ENCODE results near the gene GLO1. TPM values are rescaled to one million over a fixed set of nuclear protein-coding genes. Genes with fewer than 3 reads are reported as not detected.

GLO1 gene
- total and polyA plus RNA-seq, 2 donors from 2014 or later: 67.3 to 126 TPM

DNA sequence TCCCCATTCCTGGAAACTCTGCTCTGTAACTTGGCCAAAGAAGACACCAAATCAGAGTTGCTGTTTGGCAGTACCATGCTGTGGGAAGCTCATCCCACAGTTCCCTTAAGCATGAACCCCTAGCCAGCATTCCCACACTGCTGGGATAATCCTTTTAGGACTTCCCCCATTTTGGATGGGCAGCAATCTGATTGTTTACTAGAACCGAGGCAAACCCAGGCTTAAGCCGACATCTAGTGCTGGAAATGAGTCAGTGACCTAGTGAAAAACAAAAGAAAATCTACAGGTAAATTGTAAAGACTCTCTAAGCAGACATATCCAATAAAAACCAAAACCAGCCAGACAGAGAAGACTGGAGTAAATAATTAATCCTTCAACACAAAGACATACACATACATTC, 17.4 kb upstream of the GLO1 start:
- Histone ChIP-seq H3K4me1 (ENCODE audit: control insufficient read depth in 2 of 3, insufficient read depth in 2 of 3, low read depth in 1 of 3, low read length in 3 of 3) (no peaks in the 10 kb centered on the region), H3K36me3 (ENCODE audit: control insufficient read depth in 2 of 3, insufficient read depth in 3 of 3, low read length in 3 of 3) (no peaks in the 10 kb centered on the region), H3K4me3 (ENCODE audit: low read length in 3 of 3) (no peak overlapping the region), H3K27me3 (ENCODE audit: control insufficient read depth, insufficient read depth, low read length) (peaks cover 5% of the 10 kb centered on the region), H3K9ac (ENCODE audit: low read length in 3 of 3) (no peak overlapping the region), H3K9me3 (ENCODE audit: control insufficient read depth in 2 of 3, insufficient read depth in 1 of 3, low read length in 3 of 3) (no peaks in the 10 kb centered on the region), H3K27ac (ENCODE audit: low read depth in 2 of 2, low read length in 2 of 2) (no peak overlapping the region)
- intact Hi-C loops (cut with DNase I): no loop called here
- TF ChIP-seq, protein P1, sequence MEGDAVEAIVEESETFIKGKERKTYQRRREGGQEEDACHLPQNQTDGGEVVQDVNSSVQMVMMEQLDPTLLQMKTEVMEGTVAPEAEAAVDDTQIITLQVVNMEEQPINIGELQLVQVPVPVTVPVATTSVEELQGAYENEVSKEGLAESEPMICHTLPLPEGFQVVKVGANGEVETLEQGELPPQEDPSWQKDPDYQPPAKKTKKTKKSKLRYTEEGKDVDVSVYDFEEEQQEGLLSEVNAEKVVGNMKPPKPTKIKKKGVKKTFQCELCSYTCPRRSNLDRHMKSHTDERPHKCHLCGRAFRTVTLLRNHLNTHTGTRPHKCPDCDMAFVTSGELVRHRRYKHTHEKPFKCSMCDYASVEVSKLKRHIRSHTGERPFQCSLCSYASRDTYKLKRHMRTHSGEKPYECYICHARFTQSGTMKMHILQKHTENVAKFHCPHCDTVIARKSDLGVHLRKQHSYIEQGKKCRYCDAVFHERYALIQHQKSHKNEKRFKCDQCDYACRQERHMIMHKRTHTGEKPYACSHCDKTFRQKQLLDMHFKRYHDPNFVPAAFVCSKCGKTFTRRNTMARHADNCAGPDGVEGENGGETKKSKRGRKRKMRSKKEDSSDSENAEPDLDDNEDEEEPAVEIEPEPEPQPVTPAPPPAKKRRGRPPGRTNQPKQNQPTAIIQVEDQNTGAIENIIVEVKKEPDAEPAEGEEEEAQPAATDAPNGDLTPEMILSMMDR (IDR thresholded peaks at IDR 0.05; ENCODE audit: borderline replicate concordance, extremely low read depth, insufficient read depth): no peak
- DNase-seq: no peak
- no peak for FAIRE-seq

DNA sequence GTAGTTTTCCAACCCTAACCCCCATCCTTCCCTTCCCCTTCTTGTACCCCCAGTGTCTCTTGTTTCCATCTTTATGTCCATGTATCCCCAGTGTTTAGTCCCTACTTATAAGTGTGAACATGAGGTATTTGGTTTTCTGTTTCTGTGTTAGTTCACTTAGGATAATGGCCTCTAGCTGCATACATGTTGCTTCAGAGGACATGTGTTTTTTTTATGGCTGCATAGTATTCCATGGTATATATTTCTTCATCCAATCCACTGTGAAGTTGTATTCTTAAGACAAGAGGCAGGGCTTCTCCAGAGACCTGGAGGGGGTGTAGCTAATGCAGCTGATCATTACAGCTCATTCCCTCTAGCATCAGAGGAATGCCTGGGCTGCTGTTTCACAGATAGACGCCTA, 16.4 kb upstream of the GLO1 start:
- intact Hi-C loops (cut with DNase I): no loop called here

DNA sequence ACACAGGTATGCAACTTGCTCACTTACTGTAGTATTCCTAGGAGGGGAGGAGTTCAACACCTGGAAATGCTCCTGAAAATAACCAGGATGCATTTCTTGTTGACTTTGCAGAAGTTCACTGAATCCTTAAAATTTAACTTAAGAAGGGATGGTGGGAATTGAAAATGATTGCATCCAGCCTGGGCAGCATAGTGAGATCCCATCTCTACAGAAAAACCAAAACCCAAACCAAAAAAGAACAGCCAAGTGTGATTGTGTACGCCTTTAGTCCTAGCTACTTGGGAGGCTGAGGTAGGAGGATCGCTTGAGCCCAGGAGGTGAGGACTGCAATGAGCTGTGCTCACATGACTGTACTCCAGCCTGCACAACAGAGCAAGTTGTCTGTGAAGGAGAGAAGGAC, 13.9 kb upstream of the GLO1 start:
- intact Hi-C loops (cut with DNase I): no loop called here
- peaks cover 10% of the 10 kb centered on the region for H3K27me3 ChIP-seq (ENCODE audit: control insufficient read depth, insufficient read depth, low read length)
- no peak overlapping the region for H3K9ac ChIP-seq (ENCODE audit: low read length in 3 of 3)
- no peaks in the 10 kb centered on the region for H3K4me1 ChIP-seq (ENCODE audit: control insufficient read depth in 2 of 3, insufficient read depth in 2 of 3, low read depth in 1 of 3, low read length in 3 of 3)
- DNase-seq (no peak), FAIRE-seq (no peak)
- H3K27ac ChIP-seq (ENCODE audit: low read depth in 2 of 2, low read length in 2 of 2): no peak overlapping the region
- H3K9me3 ChIP-seq (ENCODE audit: control insufficient read depth in 2 of 3, insufficient read depth in 1 of 3, low read length in 3 of 3): no peaks in the 10 kb centered on the region
- TF ChIP-seq, protein P1 (IDR thresholded peaks at IDR 0.05; ENCODE audit: borderline replicate concordance, extremely low read depth, insufficient read depth): no peak
- no peaks in the 10 kb centered on the region for H3K36me3 ChIP-seq (ENCODE audit: control insufficient read depth in 2 of 3, insufficient read depth in 3 of 3, low read length in 3 of 3)
- H3K4me3 ChIP-seq (ENCODE audit: low read length in 3 of 3): no peak overlapping the region

More for the DNA sequence above, 16.4 kb upstream of the GLO1 start:
- no peaks in the 10 kb centered on the region for H3K36me3 ChIP-seq (ENCODE audit: control insufficient read depth in 2 of 3, insufficient read depth in 3 of 3, low read length in 3 of 3)
- H3K27ac ChIP-seq (ENCODE audit: low read depth in 2 of 2, low read length in 2 of 2): no peak overlapping the region
- no peaks in the 10 kb centered on the region for H3K4me1 ChIP-seq (ENCODE audit: control insufficient read depth in 2 of 3, insufficient read depth in 2 of 3, low read depth in 1 of 3, low read length in 3 of 3)
- H3K27me3 ChIP-seq (ENCODE audit: control insufficient read depth, insufficient read depth, low read length): peaks cover 5% of the 10 kb centered on the region
- DNase-seq (no peak), FAIRE-seq (no peak)
- H3K9me3 ChIP-seq (ENCODE audit: control insufficient read depth in 2 of 3, insufficient read depth in 1 of 3, low read length in 3 of 3): no peaks in the 10 kb centered on the region
- H3K9ac ChIP-seq (ENCODE audit: low read length in 3 of 3): no peak overlapping the region
- H3K4me3 ChIP-seq (ENCODE audit: low read length in 3 of 3): no peak overlapping the region
- TF ChIP-seq, protein P1 (IDR thresholded peaks at IDR 0.05; ENCODE audit: borderline replicate concordance, extremely low read depth, insufficient read depth): no peak

Data from kidney (tissue), 14 donors.